Measurements from ENCODE around the gene SF3B5. TPM values are rescaled to one million over a fixed set of nuclear protein-coding genes. Genes with fewer than 3 reads are reported as not detected.

SF3B5 gene
- total RNA-seq, 1 experiment from 2014 or later: 113 TPM

GRCh38 chr6:144141470-144141869 lies 46.1 kb upstream of the SF3B5 start:
- intact Hi-C loops (cut with micrococcal nuclease; ENCODE audit: unreplicated experiment): no loop called here
- Mint-ChIP-seq H3K4me3 (ENCODE audit: low read depth, unreplicated experiment) (no peak overlapping the region), H3K27ac (ENCODE audit: unreplicated experiment) (no peak overlapping the region), H3K9me3 (ENCODE audit: low read depth, unreplicated experiment) (no peaks in the 10 kb centered on the region), H3K36me3 (ENCODE audit: insufficient read depth, unreplicated experiment) (no peaks in the 10 kb centered on the region), H3K4me1 (ENCODE audit: low read depth, unreplicated experiment) (no peaks in the 10 kb centered on the region), H3K27me3 (ENCODE audit: unreplicated experiment) (no peaks in the 10 kb centered on the region)
- TF ChIP-seq CTCF (IDR thresholded peaks at IDR 0.05; ENCODE audit: unreplicated experiment): no peak
- no TSS peak for BruUV-seq (replicated peaks)
- DNase-seq: no peak
- CTCF ChIA-PET: no interaction called here

GRCh38 chr6:144140867-144141266 lies 45.5 kb upstream of the SF3B5 start:
- no TSS peak for BruUV-seq (replicated peaks)
- no peaks in the 10 kb centered on the region for H3K36me3 Mint-ChIP-seq (ENCODE audit: insufficient read depth, unreplicated experiment)
- CTCF ChIA-PET: interaction anchor here (0.6 kb wide), 1 partner anchor 9 kb away, joined by 6 read pairs; no protein-coding TSS in a partner anchor

GRCh38 chr6:144139817-144140216 lies 44.4 kb upstream of the SF3B5 start:
- no peak for DNase-seq
- Mint-ChIP-seq H3K4me1 (ENCODE audit: low read depth, unreplicated experiment) (no peaks in the 10 kb centered on the region), H3K27ac (ENCODE audit: unreplicated experiment) (no peak overlapping the region), H3K27me3 (ENCODE audit: unreplicated experiment) (no peaks in the 10 kb centered on the region), H3K4me3 (ENCODE audit: low read depth, unreplicated experiment) (no peak overlapping the region), H3K36me3 (ENCODE audit: insufficient read depth, unreplicated experiment) (no peaks in the 10 kb centered on the region), H3K9me3 (ENCODE audit: low read depth, unreplicated experiment) (no peaks in the 10 kb centered on the region)
- no TSS peak for BruUV-seq (replicated peaks)
- CTCF ChIA-PET: no interaction called here
- no peak for TF ChIP-seq CTCF (IDR thresholded peaks at IDR 0.05; ENCODE audit: unreplicated experiment)
- intact Hi-C loops (cut with micrococcal nuclease; ENCODE audit: unreplicated experiment): no loop called here

More at GRCh38 chr6:144140867-144141266, 45.5 kb upstream of the SF3B5 start:
- Mint-ChIP-seq H3K9me3 (ENCODE audit: low read depth, unreplicated experiment) (no peaks in the 10 kb centered on the region), H3K4me3 (ENCODE audit: low read depth, unreplicated experiment) (no peak overlapping the region), H3K4me1 (ENCODE audit: low read depth, unreplicated experiment) (no peaks in the 10 kb centered on the region), H3K27ac (ENCODE audit: unreplicated experiment) (no peak overlapping the region), H3K27me3 (ENCODE audit: unreplicated experiment) (no peaks in the 10 kb centered on the region)
- no peak for TF ChIP-seq CTCF (IDR thresholded peaks at IDR 0.05; ENCODE audit: unreplicated experiment)
- intact Hi-C loops (cut with micrococcal nuclease; ENCODE audit: unreplicated experiment): no loop called here
- no peak for DNase-seq

GRCh38 chr6:144138542-144138941 lies 43.2 kb upstream of the SF3B5 start:
- DNase-seq: no peak
- BruUV-seq (replicated peaks): no TSS peak
- intact Hi-C loops (cut with micrococcal nuclease; ENCODE audit: unreplicated experiment): no loop called here
- H3K27me3 Mint-ChIP-seq (ENCODE audit: unreplicated experiment): no peaks in the 10 kb centered on the region
- no peaks in the 10 kb centered on the region for H3K36me3 Mint-ChIP-seq (ENCODE audit: insufficient read depth, unreplicated experiment)
- H3K4me3 Mint-ChIP-seq (ENCODE audit: low read depth, unreplicated experiment): no peak overlapping the region
- no peaks in the 10 kb centered on the region for H3K4me1 Mint-ChIP-seq (ENCODE audit: low read depth, unreplicated experiment)
- H3K9me3 Mint-ChIP-seq (ENCODE audit: low read depth, unreplicated experiment): no peaks in the 10 kb centered on the region
- CTCF ChIA-PET: interaction anchor here (1.2 kb wide), 1 partner anchor 32 kb away, joined by 3 read pairs; no protein-coding TSS in a partner anchor
- H3K27ac Mint-ChIP-seq (ENCODE audit: unreplicated experiment): no peak overlapping the region
- TF ChIP-seq CTCF (IDR thresholded peaks at IDR 0.05; ENCODE audit: unreplicated experiment): no peak

All from Calu3 (cell line).